K562 (cell line): ENCODE measurements around the gene MYOZ2. TPM values are rescaled to one million over a fixed set of nuclear protein-coding genes. Genes with fewer than 3 reads are reported as not detected.

ENCODE experiments used
- AFF4 ChIP-seq: sonication (generic); formaldehyde crosslinking; IDR thresholded peaks from 2 replicates; pipeline ENCODE4 v1.8.0; 2023; ENCODE audit warnings: mild to moderate bottlenecking, missing genetic modification reagents
- PPARD ChIP-seq: fragments of 250-450 bp; sonication (Bioruptor Pico); IDR thresholded peaks from 2 replicates; pipeline ENCODE4 v1.8.0; 2022; ENCODE audit warnings: inconsistent platforms, mild to moderate bottlenecking, moderate library complexity
- SIRT6 ChIP-seq: IDR thresholded peaks from one replicate; pipeline ENCODE4 v1.6.1; 2012; ENCODE audit warnings: low read depth, mild to moderate bottlenecking, control low read depth, inconsistent platforms, low read length, moderate library complexity
- SRSF1 ChIP-seq: fragments of 200-400 bp; formaldehyde crosslinking; IDR thresholded peaks from 2 replicates; pipeline ENCODE4 v1.6.1; 2017; ENCODE audit warnings: mild to moderate bottlenecking, low read depth, low read length, moderate library complexity
- TAF1 ChIP-seq: IDR thresholded peaks from 2 replicates; pipeline ENCODE4 v1.6.1; 2011; ENCODE audit warnings: mild to moderate bottlenecking, low read length, moderate library complexity; ENCODE audit not compliant: insufficient read depth, control insufficient read depth, severe bottlenecking; ENCODE audit errors: extremely low read depth
- polyA plus RNA-seq, 8 experiments: library from polyadenylated mRNA; depleted of rRNA in 4 of 8; stranded (reverse) in 5 of 8; unstranded in 3 of 8; fragments of >200 nt; fragmentation: Nextera tagmentation in 2 of 8; fragmentation: Illumina TruSeq in 1 of 8; extraction: Ambion mirVana in 2 of 8; extraction: Trizol in 1 of 8; gene quantifications; 2 replicates each; pipeline versions ENCODE4 v1.2.1 to v1.2.3, GENCODE V29; 2011 to 2014; ENCODE audit warnings: inconsistent platforms in 1 of 8, missing spikeins in 1 of 8
- total RNA-seq, 7 experiments: library from RNA; depleted of rRNA in 6 of 7; stranded (reverse); fragments of >200 nt in 6 of 7; fragmentation: Illumina TruSeq in 2 of 7; extraction: Trizol in 2 of 7; gene quantifications; 2 replicates each; pipeline versions ENCODE4 v1.2.1 to v1.2.3, GENCODE V29; 2011 to 2021; ENCODE audit warnings: low replicate concordance in 1 of 7

MYOZ2 gene
- total and polyA plus RNA-seq, 9 of the 15 experiments (the other 6 are each of a cell fraction or from before 2014, with no cell fraction given) = not detected

DNA sequence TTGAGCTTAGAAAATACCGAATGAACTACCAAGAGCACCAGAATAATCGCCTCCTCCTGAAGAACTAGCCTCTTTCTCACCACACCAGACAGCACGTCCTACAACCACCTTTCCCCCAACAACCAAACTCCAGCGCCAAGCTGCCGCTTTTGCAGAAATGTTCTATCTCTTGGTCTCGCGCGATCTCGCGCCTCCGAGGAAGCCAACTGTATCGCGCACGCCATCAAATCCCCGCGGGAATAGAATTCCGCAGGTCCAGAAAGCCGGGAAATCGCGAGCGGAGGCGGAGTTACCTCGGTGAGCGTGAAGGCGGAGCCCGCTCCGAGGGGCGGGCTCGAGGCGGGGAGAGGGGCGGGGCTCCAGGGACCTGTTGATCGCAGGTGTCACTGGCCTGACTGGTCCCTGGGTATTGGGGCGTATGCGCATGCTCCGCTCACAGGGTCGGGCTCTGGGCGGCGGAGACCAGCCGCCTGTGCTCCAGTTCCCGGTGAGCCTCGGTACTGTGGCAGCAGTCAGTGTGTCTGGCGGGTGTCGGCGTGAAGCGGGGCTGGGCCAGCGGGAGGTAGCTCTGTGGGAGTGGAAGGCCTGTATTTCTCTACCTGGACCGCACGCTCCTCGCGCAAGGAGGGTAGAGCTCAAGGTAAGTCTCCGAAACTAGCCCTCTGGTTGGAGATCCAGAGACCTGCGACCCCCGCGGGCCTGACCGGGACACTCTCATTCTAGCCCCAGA, 76.8 kb downstream of the MYOZ2 start, which contains the start of gene USP53 (continued):
- TF ChIP-seq AFF4 (CRISPR knock-in tag) (peak; percentile 86), SIRT6 (no peak), PPARD (CRISPR knock-in tag) (no peak), TAF1 (peak; percentile 80), SRSF1 (no peak)
